ENCODE measurements around the gene SMARCAD1. TPM values are rescaled to one million over a fixed set of nuclear protein-coding genes. Genes with fewer than 3 reads are reported as not detected.

The SMARCAD1 gene
- total and polyA plus RNA-seq, 9 of the 15 experiments (the other 6 are each of a cell fraction or from before 2014, with no cell fraction given): 11.2 to 52.2 (median 34.6) TPM

DNA sequence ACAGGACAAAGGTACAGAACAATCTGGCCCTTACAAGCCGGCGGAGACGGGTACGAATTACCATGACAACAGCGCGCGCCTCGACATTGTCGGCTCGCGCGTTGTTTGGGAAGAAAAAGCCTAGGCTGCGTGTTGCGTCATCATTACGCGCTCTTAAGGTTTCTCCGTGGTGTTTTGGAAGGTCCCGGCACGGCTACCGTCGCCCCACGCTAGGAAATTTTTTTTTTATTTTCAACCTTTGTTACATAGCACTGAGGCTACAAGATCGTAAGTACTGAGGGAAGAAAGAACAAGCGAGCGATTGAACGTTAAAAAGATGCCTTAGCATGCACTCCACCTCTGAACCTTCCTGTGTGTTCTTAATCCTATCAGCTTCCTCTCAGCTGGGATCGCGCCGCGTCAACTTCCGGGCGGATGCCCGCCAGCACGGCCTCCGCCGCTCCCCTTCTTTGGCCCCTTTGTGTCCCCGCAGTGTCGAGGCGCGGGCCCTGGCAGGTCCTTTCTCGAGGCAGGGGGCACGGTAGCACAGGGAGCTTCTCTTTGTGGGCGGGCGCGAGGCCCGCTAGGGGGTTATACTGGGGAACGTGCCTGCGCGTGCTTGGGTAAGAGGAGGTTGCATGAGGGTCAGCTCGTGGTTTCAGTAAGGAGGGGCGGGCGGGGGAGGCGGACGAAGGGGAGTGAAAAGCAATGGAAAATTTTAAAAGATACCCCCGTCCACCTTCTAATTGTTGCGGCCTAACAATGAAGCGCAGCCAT, at the start of gene SMARCAD1 (continued):
- TF ChIP-seq SFPQ (IDR thresholded peaks at IDR 0.05; ENCODE audit: low read depth, low read length) (no peak), SMAD4 (CRISPR knock-in tag; conservative IDR thresholded peaks at IDR 0.05) (0 out of 2 replicates have a peak, but pooled peaks have one; percentile 47), ARID3A (IDR thresholded peaks at IDR 0.05; ENCODE audit: borderline replicate concordance, low read depth, low read length) (no peak), DMBX1 (CRISPR knock-in tag; IDR thresholded peaks at IDR 0.05; ENCODE audit: borderline replicate concordance) (no peak), LEF1 (IDR thresholded peaks at IDR 0.05) (peak; percentile 74), SREBF2 (CRISPR knock-in tag; IDR thresholded peaks at IDR 0.05) (0 out of 2 replicates have a peak, but pooled peaks have one; percentile 42), ZNF41 (CRISPR knock-in tag; conservative IDR thresholded peaks at IDR 0.05) (no peak), BACH1 (tag; IDR thresholded peaks at IDR 0.05) (peak; percentile 82), CEBPG (CRISPR knock-in tag; IDR thresholded peaks at IDR 0.05) (peak; percentile 93), CEBPG (tag; conservative IDR thresholded peaks at IDR 0.05 in 1 of 2, IDR thresholded peaks at IDR 0.05 in 1 of 2) (peak; percentile 98 to 99), ZNF431 (CRISPR knock-in tag; IDR thresholded peaks at IDR 0.05) (no peak), MED1 (CRISPR knock-in tag; IDR thresholded peaks at IDR 0.05; ENCODE audit: borderline replicate concordance) (no peak), POU5F1 (IDR thresholded peaks at IDR 0.05; ENCODE audit: borderline replicate concordance, low read depth, low read length, partially characterized antibody) (peak; percentile 80), ZNF589 (CRISPR knock-in tag; IDR thresholded peaks at IDR 0.05; ENCODE audit: low read depth) (no peak), ZBTB34 (CRISPR knock-in tag; IDR thresholded peaks at IDR 0.05) (no peak), U2AF1 (optimal IDR thresholded peaks at IDR 0.05; ENCODE audit: low read depth, low read length) (no peak), HDAC6 (IDR thresholded peaks at IDR 0.05; ENCODE audit: low read depth, low read length) (no peak)
- TF ChIP-seq, protein P1, sequence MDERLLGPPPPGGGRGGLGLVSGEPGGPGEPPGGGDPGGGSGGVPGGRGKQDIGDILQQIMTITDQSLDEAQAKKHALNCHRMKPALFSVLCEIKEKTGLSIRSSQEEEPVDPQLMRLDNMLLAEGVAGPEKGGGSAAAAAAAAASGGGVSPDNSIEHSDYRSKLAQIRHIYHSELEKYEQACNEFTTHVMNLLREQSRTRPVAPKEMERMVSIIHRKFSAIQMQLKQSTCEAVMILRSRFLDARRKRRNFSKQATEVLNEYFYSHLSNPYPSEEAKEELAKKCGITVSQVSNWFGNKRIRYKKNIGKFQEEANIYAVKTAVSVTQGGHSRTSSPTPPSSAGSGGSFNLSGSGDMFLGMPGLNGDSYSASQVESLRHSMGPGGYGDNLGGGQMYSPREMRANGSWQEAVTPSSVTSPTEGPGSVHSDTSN (CRISPR knock-in tag; IDR thresholded peaks at IDR 0.05; ENCODE audit: low read depth): no peak
- TF ChIP-seq, protein P1 (tag; conservative IDR thresholded peaks at IDR 0.05; ENCODE audit: low read depth): no peak

Data from K562 (cell line).